SKM-1 treated with dmso at 0.1 percent for 144 hours (cell line): ENCODE measurements around the gene KRTAP4-1.
"Not testable (repeated sequence)": the region's sequence is repeated elsewhere in the genome, so short reads cannot be mapped to it uniquely, and the experiment has no call there.

Experiments
- DNase-seq: peaks from one replicate; lab custom pipeline; 2025; ENCODE audit not compliant: unreplicated experiment; lab: John Stamatoyannopoulos, UW

KRTAP4-1 gene

GRCh38 chr17:41176744-41177387, 7.8 kb downstream of the KRTAP4-1 start:
- DNase-seq, result peak; percentile 2

GRCh38 chr17:41171886-41172285, 12.8 kb downstream of the KRTAP4-1 start:
- no peak for DNase-seq

GRCh38 chr17:41168121-41168520, 16.6 kb downstream of the KRTAP4-1 start, which contains the start of gene KRTAP4-3:
Gene KRTAP4-3 (minus strand): TSS chr17:41168221. CDS start chr17:41168172, 49 bp downstream.
- no peak for DNase-seq

- no peak for DNase-seq
Observed at GRCh38 chr17:41167561-41167960, 17.1 kb downstream of the KRTAP4-1 start.

GRCh38 chr17:41163828-41164227, 20.9 kb downstream of the KRTAP4-1 start:
- DNase-seq, result no peak

GRCh38 chr17:41160648-41161047, 24.1 kb downstream of the KRTAP4-1 start, which contains the start of gene KRTAP4-4:
Gene KRTAP4-4 (minus strand): TSS chr17:41160748. CDS start chr17:41160691, 57 bp downstream.
- no peak for DNase-seq

- DNase-seq, result not testable (repeated sequence)
Observed at GRCh38 chr17:41160190-41160589, 24.5 kb downstream of the KRTAP4-1 start.

- DNase-seq, result no peak
Observed at GRCh38 chr17:41153856-41154255, 30.9 kb downstream of the KRTAP4-1 start.

- DNase-seq, result no peak
Observed at GRCh38 chr17:41151525-41151924, 33.2 kb downstream of the KRTAP4-1 start.

GRCh38 chr17:41150026-41150425, 34.7 kb downstream of the KRTAP4-1 start:
- DNase-seq, result no peak

- no peak for DNase-seq
Observed at GRCh38 chr17:41149652-41149985, 35.1 kb downstream of the KRTAP4-1 start, which contains the start of gene KRTAP4-5. Gene KRTAP4-5 (minus strand): TSS chr17:41149825. CDS start chr17:41149767, 58 bp downstream.

GRCh38 chr17:41148971-41149651, 35.6 kb downstream of the KRTAP4-1 start:
- DNase-seq, result not testable (repeated sequence)

GRCh38 chr17:41147531-41148204, 37.0 kb downstream of the KRTAP4-1 start:
- no peak for DNase-seq

GRCh38 chr17:41145261-41145660, 39.5 kb downstream of the KRTAP4-1 start:
- DNase-seq, result no peak

GRCh38 chr17:41144846-41145245, 39.9 kb downstream of the KRTAP4-1 start:
- DNase-seq, result no peak

- DNase-seq, result no peak
Observed at GRCh38 chr17:41141361-41141760, 43.4 kb downstream of the KRTAP4-1 start.

GRCh38 chr17:41140360-41141131, 44.2 kb downstream of the KRTAP4-1 start, which contains the start of gene KRTAP4-6:
Gene KRTAP4-6 (minus strand): TSS chr17:41140544. CDS start chr17:41140487, 57 bp downstream.
- no peak for DNase-seq

- DNase-seq, result not testable (repeated sequence)
Observed at GRCh38 chr17:41139865-41140264, 44.8 kb downstream of the KRTAP4-1 start.
